ENCODE data around the gene MORN4.

DNA sequence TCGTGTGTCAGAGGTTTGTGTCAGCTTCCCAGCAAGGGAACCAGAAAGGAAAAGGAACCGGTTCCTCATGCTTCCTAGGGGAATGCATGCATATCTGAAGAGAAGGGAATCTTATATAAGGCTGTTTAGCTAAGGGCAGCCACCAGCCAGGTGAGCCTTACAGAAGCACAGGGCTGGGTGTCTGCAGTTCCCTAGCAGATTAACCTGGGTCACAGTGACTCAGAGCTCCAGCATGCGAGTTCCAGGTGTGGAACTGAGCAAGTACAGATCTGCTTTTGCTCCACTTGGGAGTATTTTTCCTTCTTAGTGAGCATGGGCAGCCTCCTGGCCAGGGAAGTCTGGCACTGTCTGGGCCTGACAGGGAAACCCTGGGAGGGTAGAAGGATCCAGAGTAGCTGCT lies 61.7 kb downstream of the MORN4 start:
- no peak for TF ChIP-seq POLR2A (IDR thresholded peaks at IDR 0.05)
- TF ChIP-seq CTCF (IDR thresholded peaks at IDR 0.05), result no peak
- TF ChIP-seq EP300 (IDR thresholded peaks at IDR 0.05), result no peak

Measured in tibial nerve (tissue), 4 donors.